Measurements from ENCODE around the gene TRIM44.

GRCh38 chr11:35751664-35752061, 89.1 kb downstream of the TRIM44 start:
- TF ChIP-seq CTCF (IDR thresholded peaks at IDR 0.05) (no peak), POLR2A (IDR thresholded peaks at IDR 0.05) (no peak)

Data from testis (tissue), 2 donors.